GM23338 (cell line): ENCODE data around the gene COL1A2. TPM values are rescaled to one million over a fixed set of nuclear protein-coding genes. Genes with fewer than 3 reads are reported as not detected.

Source experiments
- ATAC-seq: fragments of 200-7000 bp; cut with Tn5 transposase; 3 replicates; pipeline ENCODE4 v1.9.1; 2020
- DNase-seq: peaks from one replicate; pipeline ENCODE4 v3.0.0-alpha.2; 2015; ENCODE audit warnings: low spot score
- H2AFZ ChIP-seq: fragments of 200-600 bp; sonication (generic); 2 replicates; pipeline ENCODE4 v1.8.0; 2016; ENCODE audit warnings: antibody characterized with exemption, mild to moderate bottlenecking, moderate library complexity
- H3F3A ChIP-seq: fragments of 200-600 bp; sonication (generic); replicated peaks from 2 replicates; pipeline ENCODE4 v1.8.0; 2017; ENCODE audit warnings: antibody characterized with exemption, mixed run types, low read depth
- H3K27ac ChIP-seq: fragments of 200-600 bp; sonication (generic); 2 replicates; pipeline ENCODE4 v1.6.1; 2016; ENCODE audit warnings: low read depth
- H3K27me3 ChIP-seq: fragments of 200-600 bp; sonication (generic); 2 replicates; pipeline ENCODE4 v1.8.0; 2016; ENCODE audit warnings: mild to moderate bottlenecking, mixed run types, moderate library complexity; ENCODE audit not compliant: insufficient read depth
- H3K36me3 ChIP-seq: fragments of 200-600 bp; sonication (generic); 2 replicates; pipeline ENCODE4 v1.8.0; 2016; ENCODE audit warnings: mild to moderate bottlenecking; ENCODE audit not compliant: insufficient read depth
- H3K4me1 ChIP-seq: fragments of 200-600 bp; sonication (generic); 2 replicates; pipeline ENCODE4 v1.8.0; 2016; ENCODE audit warnings: mild to moderate bottlenecking, moderate library complexity; ENCODE audit not compliant: insufficient read depth
- H3K4me2 ChIP-seq: fragments of 200-600 bp; sonication (generic); 2 replicates; pipeline ENCODE4 v1.7.1; 2017; ENCODE audit warnings: mixed run types
- H3K4me3 ChIP-seq: fragments of 200-600 bp; sonication (generic); 2 replicates; pipeline ENCODE4 v1.6.1; 2016; ENCODE audit warnings: mixed run types
- H3K79me2 ChIP-seq: fragments of 200-600 bp; sonication (generic); replicated peaks from 2 replicates; pipeline ENCODE4 v1.8.0; 2017; ENCODE audit warnings: mild to moderate bottlenecking; ENCODE audit not compliant: insufficient read depth
- H3K9me2 ChIP-seq: fragments of 200-600 bp; sonication (generic); 2 replicates; pipeline ENCODE4 v1.8.0; 2017; ENCODE audit not compliant: insufficient read depth
- H4K20me1 ChIP-seq: fragments of 200-600 bp; sonication (generic); replicated peaks from 2 replicates; pipeline ENCODE4 v1.8.0; 2017; ENCODE audit warnings: mild to moderate bottlenecking; ENCODE audit not compliant: insufficient read depth
- H3K27ac Mint-ChIP-seq: 2 replicates; pipeline ENCODE4 v1.8.0; 2020; ENCODE audit warnings: inconsistent platforms, mild to moderate bottlenecking, moderate library complexity, mixed read lengths
- H3K27me3 Mint-ChIP-seq: 3 replicates; pipeline ENCODE4 v1.8.0; 2022; ENCODE audit warnings: low read depth, mild to moderate bottlenecking, moderate library complexity, mixed read lengths, inconsistent platforms; ENCODE audit not compliant: insufficient read depth, poor library complexity
- H3K36me3 Mint-ChIP-seq: 3 replicates; pipeline ENCODE4 v1.8.0; 2021; ENCODE audit warnings: low read depth, mild to moderate bottlenecking, inconsistent platforms, moderate library complexity, mixed read lengths
- H3K4me1 Mint-ChIP-seq: 3 replicates; pipeline ENCODE4 v1.8.0; 2020; ENCODE audit warnings: mild to moderate bottlenecking, inconsistent platforms, mixed read lengths
- H3K4me3 Mint-ChIP-seq: 3 replicates; pipeline ENCODE4 v1.8.0; 2021; ENCODE audit warnings: moderate library complexity, mild to moderate bottlenecking, inconsistent platforms, mixed read lengths
- H3K9me3 Mint-ChIP-seq: 3 replicates; pipeline ENCODE4 v1.8.0; 2020; ENCODE audit warnings: moderate library complexity, mild to moderate bottlenecking, inconsistent platforms, mixed read lengths
- CREB1 ChIP-seq: fragments of 250-450 bp; sonication (Bioruptor Pico); IDR thresholded peaks from 2 replicates; pipeline ENCODE4 v1.5.0; 2020; ENCODE audit warnings: low read depth, mild to moderate bottlenecking, moderate library complexity
- CTCF ChIP-seq, 2 experiments: fragments of 200-600 bp in 1 of 2; sonication (generic) in 1 of 2; conservative IDR thresholded peaks; 2 replicates each; pipeline versions ENCODE4 v1.5.1 to v1.6.1; 2016 to 2017; ENCODE audit warnings: antibody characterized with exemption in 2 of 2, low read depth in 2 of 2, mild to moderate bottlenecking in 2 of 2, moderate library complexity in 1 of 2
- ETS1 ChIP-seq: IDR thresholded peaks from 2 replicates; pipeline ENCODE4 v1.6.1; 2016; ENCODE audit warnings: antibody characterized with exemption
- EZH2 ChIP-seq: fragments of 200-600 bp; sonication (generic); IDR thresholded peaks from one replicate; pipeline ENCODE4 v1.8.0; 2017; ENCODE audit warnings: antibody characterized with exemption, mild to moderate bottlenecking, low read depth; ENCODE audit not compliant: unreplicated experiment
- EZH2phosphoT487 ChIP-seq: fragments of 200-600 bp; sonication (generic); IDR thresholded peaks from one replicate; pipeline ENCODE4 v1.8.1; 2018; ENCODE audit warnings: antibody characterized with exemption; ENCODE audit not compliant: unreplicated experiment
- JUNB ChIP-seq: IDR thresholded peaks from one replicate; pipeline ENCODE4 v1.6.1; 2016; ENCODE audit warnings: antibody characterized with exemption; ENCODE audit not compliant: unreplicated experiment
- NANOG ChIP-seq: IDR thresholded peaks from 2 replicates; pipeline ENCODE4 v1.6.1; 2016; ENCODE audit warnings: antibody characterized with exemption, borderline replicate concordance
- POLR2AphosphoS5 ChIP-seq: IDR thresholded peaks from 2 replicates; pipeline ENCODE4 v1.6.1; 2016; ENCODE audit warnings: antibody characterized with exemption, low read depth
- REST ChIP-seq: IDR thresholded peaks from one replicate; pipeline ENCODE4 v1.6.1; 2018; ENCODE audit warnings: antibody characterized with exemption; ENCODE audit not compliant: unreplicated experiment
- STAT1 ChIP-seq: IDR thresholded peaks from one replicate; pipeline ENCODE4 v1.6.1; 2016; ENCODE audit warnings: antibody characterized with exemption; ENCODE audit not compliant: unreplicated experiment
- ZNF114 ChIP-seq: fragments of 250-450 bp; sonication (Bioruptor Pico); IDR thresholded peaks from 2 replicates; pipeline ENCODE4 v1.5.0; 2020; ENCODE audit warnings: mild to moderate bottlenecking, moderate library complexity
- ZNF331 ChIP-seq: fragments of 250-450 bp; sonication (Bioruptor Pico); IDR thresholded peaks from 2 replicates; pipeline ENCODE4 v1.5.0; 2020; ENCODE audit warnings: low read depth, mild to moderate bottlenecking, moderate library complexity
- ZNF462 ChIP-seq: fragments of 250-450 bp; sonication (Bioruptor Pico); IDR thresholded peaks from 2 replicates; pipeline ENCODE4 v1.5.0; 2020; ENCODE audit warnings: mild to moderate bottlenecking, moderate library complexity
- polyA plus RNA-seq: library from polyadenylated mRNA; unstranded; fragments of >200 nt; fragmentation: Nextera tagmentation; extraction: Ambion mirVana; gene quantifications from 2 replicates; pipeline ENCODE4 v1.2.1, GENCODE V29; 2016
- total RNA-seq: library from RNA; depleted of rRNA; stranded (reverse); fragments of >200 nt; shearing (Covaris generic); gene quantifications from 2 replicates; pipeline ENCODE4 v1.2.3, GENCODE V29; 2014

Gene COL1A2
- total and polyA plus RNA-seq, 2 experiments from 2014 or later: 32.0 to 67.0 TPM

GRCh38 chr7:94426980-94427875 lies 32.5 kb downstream of the COL1A2 start:
- H3K4me1 ChIP-seq: no peaks in the 10 kb centered on the region
- no peak for TF ChIP-seq CTCF (conservative IDR thresholded peaks at IDR 0.05; ENCODE audit: low read depth in 2 of 2)
- TF ChIP-seq POLR2AphosphoS5: no peak
- no peak for TF ChIP-seq JUNB
- TF ChIP-seq REST: no peak
- TF ChIP-seq EZH2phosphoT487: no peak
- no peak for TF ChIP-seq ZNF462 (CRISPR knock-in tag)
- no peak for TF ChIP-seq NANOG
- no peak for TF ChIP-seq EZH2
- TF ChIP-seq ETS1: no peak
- TF ChIP-seq ZNF331: no peak
- TF ChIP-seq CREB1 (CRISPR knock-in tag): no peak
- TF ChIP-seq ZNF114 (CRISPR knock-in tag): no peak
- no peak for TF ChIP-seq STAT1
- no peaks in the 10 kb centered on the region for H3F3A ChIP-seq
- H2AFZ ChIP-seq: no peak overlapping the region
- Mint-ChIP-seq H3K4me1 (no peaks in the 10 kb centered on the region), H3K4me3 (no peak overlapping the region), H3K36me3 (peaks cover 60% of the 10 kb centered on the region), H3K9me3 (no peaks in the 10 kb centered on the region), H3K27me3 (peaks cover 2% of the 10 kb centered on the region), H3K27ac (no peak overlapping the region)
- ATAC-seq (no peak), DNase-seq (no peak)
- H3K27me3 ChIP-seq: no peaks in the 10 kb centered on the region
- H3K4me3 ChIP-seq: no peak overlapping the region
- no peaks in the 10 kb centered on the region for H4K20me1 ChIP-seq
- H3K9me2 ChIP-seq: no peaks in the 10 kb centered on the region
- no peak overlapping the region for H3K4me2 ChIP-seq
- H3K36me3 ChIP-seq: peaks cover 64% of the 10 kb centered on the region
- H3K79me2 ChIP-seq: no peaks in the 10 kb centered on the region
- H3K27ac ChIP-seq: no peak overlapping the region
